Activated CD4-positive, CD25-positive, alpha-beta regulatory T cell treated with anti-CD3 and anti-CD28 coated beads, Interleukin-2, amount 50 U/mL, for 72 hours (primary cell): ENCODE data around the gene HSPB6.
"Not testable (repeated sequence)": the region's sequence is repeated elsewhere in the genome, so short reads cannot be mapped to it uniquely, and the experiment has no call there.

Source experiments
- DNase-seq: peaks from one replicate; pipeline ENCODE4 v3.0.0; 2021

Gene HSPB6

DNA sequence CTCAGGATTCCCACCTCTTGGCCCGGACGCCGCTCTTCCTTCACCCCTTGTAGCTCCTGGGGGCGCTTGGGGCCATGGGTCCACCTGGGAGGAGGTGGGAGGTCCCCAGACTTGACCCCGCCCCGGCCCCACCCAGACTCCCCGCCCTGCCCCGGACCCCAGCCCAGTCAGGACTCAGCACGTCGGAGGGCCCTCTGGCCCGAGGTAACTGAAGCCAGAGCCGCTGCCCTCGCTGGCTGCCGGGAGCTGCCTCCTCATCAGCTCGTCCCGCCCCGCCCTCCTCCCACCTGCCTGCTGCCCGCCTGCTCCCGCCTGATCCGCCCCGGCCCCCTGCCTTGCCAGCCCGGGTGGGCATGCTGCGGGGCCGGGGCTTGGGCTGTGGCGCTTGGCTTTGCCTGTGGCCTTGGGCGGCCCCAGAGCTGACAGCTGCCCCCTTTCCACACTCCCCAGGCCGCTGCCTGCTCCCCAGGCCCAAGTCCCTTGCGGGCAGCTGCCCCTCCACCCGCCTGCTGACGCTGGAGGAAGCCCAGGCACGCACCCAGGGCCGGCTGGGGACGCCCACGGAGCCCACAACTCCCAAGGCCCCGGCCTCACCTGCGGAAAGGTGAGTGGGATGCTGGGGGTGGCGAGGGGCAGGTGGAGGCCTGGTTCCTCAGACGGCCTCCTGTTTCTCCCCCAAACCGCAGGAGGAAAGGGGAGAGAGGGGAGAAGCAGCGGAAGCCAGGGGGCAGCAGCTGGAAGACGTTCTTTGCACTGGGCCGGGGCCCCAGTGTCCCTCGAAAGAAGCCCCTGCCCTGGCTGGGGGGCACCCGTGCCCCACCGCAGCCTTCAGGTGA, 27.9 kb upstream of the HSPB6 start:
- no peak for DNase-seq

DNA sequence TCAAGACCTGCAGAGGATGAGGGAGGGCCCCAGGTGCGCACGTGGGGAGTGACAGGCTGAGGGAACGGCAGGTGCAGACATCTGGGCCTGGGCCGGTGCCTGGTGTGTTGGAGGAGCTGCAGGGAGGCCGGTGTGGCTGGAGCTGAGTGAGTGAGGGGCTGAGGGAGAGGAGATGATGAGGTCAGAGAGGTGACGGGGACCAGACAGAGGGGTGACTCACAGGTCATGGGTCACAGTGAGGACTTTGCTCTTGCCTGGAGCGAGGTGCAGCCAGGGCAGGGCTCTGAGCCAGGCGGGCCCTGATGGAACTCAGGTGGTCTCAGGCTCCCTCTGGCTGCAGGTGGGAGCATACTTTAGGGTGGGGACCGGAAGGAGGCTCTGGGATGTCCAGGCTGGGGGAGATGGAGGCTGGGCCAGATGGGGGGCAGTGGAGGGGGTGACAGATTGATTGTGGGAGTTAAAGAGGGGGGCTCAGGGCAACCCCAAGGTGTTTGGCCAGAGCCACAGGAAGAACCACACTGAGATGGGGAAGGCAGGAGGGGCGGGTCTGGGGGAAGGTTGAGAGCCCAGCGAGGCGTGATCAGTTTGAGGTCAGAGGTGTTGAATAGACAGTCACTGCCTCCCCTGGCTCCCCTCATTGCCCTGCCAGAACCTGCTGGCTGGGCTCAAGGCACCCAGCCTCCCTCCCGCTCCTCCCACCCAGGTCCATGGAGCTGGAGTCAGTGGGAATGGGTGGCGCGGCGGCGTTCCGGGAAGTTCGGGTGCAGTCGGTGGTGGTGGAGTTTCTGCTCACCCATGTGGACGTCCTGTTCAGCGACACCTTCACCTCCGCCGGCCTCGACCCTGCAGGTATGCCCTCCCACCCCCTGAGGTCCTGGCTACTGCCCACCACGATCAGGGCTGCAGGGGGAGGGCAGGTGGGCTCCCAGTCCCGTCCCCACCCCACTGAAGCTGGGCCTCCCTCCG, 26.9 kb upstream of the HSPB6 start:
- DNase-seq: no peak

DNA sequence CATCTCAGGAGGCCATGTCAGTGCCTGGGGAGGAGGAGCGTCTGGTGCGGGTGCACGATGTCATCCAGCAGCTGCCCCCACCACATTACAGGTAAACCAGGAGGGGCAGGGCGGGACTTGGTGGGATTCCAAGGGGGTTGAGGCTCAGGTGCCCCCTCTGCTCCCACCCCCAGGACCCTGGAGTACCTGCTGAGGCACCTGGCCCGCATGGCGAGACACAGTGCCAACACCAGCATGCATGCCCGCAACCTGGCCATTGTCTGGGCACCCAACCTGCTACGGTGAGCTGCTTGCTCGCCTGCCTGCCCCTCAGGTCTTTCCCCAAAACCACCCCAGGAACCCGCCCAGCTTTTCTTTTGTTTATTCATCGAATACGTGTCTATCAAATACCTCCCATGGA, 25.8 kb upstream of the HSPB6 start:
- DNase-seq: no peak

- DNase-seq: no peak
These were observed 24.8 kb upstream of the HSPB6 start for GRCh38 chr19:35781650-35782049.

GRCh38 chr19:35780717-35781116, 23.9 kb upstream of the HSPB6 start:
- no peak for DNase-seq

DNA sequence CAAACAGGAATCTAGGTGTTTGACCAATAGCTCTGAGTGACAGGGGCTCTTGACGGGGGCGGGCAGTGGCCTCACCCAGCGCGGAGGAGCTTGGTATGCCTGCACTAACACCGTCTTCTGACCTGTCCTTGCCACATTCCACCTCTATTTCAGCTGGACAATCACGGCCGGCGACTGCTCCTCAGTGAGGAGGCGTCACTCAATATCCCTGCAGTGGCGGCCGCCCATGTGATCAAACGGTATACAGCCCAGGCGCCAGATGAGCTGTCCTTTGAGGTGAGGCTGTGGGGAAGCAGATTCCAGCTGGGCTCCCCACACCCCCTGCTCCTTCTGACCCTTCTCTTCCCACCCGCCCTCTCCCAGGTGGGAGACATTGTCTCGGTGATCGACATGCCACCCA, 23.2 kb upstream of the HSPB6 start:
- no peak for DNase-seq

GRCh38 chr19:35779033-35779432, 22.2 kb upstream of the HSPB6 start:
- no peak for DNase-seq

- no peak for DNase-seq
These were observed 21.1 kb upstream of the HSPB6 start for GRCh38 chr19:35777961-35778360.

- DNase-seq: no peak
These were observed 20.4 kb upstream of the HSPB6 start for GRCh38 chr19:35777086-35777841.

DNA sequence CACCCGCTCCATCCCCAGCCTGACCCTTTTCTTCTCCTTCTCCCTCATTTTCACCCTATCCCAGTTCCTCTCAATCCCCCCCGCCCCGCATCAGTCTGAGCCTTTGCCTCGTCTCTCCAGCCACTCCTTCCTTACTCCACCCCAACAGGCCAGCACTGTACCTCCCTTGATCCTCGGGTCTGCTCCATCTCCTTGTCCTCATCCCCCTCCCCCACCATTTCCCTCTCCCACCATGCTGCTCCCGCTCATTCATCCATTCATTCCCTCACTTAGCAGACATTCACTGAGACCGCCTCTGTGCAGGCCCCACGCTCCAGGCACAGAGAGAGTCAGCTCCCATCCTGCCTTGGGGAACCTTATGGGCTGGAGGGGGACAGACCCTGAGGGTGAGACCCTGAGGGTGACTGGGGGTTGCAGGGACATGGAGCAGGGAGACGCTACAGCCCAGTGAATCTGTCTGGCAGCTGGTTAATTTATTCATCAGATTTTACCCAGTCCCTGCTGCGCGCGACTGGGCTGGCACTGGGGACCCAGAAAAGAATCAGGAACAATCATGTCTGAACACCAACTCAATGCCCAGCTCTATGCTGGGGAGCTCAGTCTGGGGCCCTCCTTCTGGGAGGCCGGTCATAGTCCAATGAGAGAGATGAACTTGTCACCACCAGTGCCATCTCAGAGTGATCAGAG, 19.4 kb upstream of the HSPB6 start:
- no peak for DNase-seq

DNA sequence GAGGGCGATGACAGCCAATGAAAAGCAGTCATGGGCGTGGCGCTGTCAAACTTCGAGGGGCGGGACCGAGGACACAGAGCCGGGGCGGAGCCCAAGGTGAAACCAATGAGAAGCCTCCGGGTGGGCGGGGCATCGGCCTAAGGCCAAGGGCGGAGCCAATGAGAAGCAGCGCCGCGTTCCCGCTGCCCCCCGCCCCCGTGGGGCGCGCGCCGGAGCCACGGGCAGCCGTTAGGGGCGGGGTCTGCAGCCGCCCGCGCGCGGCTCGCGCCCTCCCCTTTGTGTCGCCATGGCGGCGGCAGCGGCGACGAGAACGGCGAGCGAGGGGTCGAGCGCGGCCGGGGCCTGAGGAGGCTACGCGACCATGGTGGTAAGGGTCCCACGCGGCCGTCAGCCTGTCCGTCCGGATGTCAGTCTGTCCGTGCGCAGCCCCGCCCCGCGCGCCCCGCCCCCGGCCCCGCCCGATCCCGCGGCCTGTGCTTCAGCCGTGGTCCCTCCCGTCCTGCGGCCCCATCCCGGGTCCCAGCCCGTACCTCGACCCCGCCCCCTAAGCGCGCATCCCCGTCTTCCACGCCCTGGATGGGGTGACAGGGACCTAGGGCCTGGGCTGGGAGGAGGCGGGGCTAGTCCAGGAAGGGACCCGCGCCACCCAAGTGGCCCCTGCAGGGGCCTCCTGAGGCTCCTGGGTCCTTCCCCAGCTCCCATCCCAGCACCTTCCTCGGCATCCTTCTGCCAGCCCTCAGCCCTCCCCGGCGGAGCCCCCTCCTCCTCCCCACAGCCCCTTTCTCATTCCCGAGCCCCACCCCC, 18.7 kb upstream of the HSPB6 start, which contains the start of gene ARHGAP33:
ARHGAP33 (plus strand) TSS at position 267 of the 804 bp plus-strand sequence; CDS start at position 362, 95 bp downstream.
- DNase-seq: peak; percentile 99

DNA sequence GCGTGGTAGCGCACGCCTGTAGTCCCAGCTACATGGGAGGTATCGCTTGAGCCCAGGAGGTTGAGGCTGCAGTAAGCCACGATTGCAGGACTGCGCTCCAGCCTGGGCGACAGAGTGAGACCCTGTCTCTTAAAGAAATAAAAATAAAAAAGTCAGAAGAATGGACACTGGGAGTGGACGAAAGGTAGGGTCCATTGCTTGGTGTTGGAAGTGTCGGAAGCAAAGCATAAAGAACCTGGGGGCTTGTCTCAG, 18.1 kb upstream of the HSPB6 start:
- no peak for DNase-seq

DNA sequence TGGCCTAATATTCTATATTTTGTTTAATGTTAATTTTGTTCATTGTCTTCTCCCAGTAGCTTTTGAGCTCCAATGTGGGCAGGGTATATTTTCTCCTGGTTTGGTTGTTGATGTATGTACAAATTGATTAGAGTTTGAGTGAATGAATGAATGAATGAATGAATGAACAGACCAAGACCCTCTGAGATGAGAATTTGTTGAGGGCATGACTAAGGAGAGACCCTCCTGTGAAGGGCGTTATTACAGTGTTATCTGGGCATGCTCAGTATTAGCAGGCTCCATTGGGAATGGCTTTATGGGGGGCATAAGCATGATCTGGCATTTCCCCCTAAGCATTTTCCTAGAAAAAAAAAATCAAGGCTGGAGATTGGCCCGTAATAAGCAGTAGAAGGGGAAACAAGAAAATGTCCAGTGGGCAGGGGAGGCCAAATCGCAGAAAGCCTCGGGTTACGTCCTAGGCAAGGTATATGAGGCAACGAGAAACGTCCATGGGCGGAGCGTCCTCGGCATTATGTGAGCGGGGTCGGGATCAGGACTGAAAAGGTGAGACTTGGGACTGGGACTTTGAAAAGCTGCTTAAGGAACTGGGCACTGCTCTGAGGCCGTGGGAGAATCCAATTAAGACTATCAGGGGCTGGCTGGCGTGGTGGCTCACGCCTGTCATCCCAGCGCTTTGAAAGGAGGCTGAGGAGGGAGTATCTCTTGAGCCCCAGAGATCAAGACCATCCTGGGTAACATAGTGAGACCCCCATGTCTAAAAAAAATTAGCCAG, 17.6 kb upstream of the HSPB6 start:
- DNase-seq: no peak

GRCh38 chr19:35773020-35773806, 16.4 kb upstream of the HSPB6 start:
- no peak for DNase-seq

- not testable (repeated sequence) for DNase-seq
These were observed 15.5 kb upstream of the HSPB6 start for GRCh38 chr19:35772362-35772761.

- DNase-seq: no peak
These were observed 11.2 kb upstream of the HSPB6 start for GRCh38 chr19:35768082-35768421.

- DNase-seq: no peak
These were observed 10.7 kb upstream of the HSPB6 start for GRCh38 chr19:35767288-35768081.

DNA sequence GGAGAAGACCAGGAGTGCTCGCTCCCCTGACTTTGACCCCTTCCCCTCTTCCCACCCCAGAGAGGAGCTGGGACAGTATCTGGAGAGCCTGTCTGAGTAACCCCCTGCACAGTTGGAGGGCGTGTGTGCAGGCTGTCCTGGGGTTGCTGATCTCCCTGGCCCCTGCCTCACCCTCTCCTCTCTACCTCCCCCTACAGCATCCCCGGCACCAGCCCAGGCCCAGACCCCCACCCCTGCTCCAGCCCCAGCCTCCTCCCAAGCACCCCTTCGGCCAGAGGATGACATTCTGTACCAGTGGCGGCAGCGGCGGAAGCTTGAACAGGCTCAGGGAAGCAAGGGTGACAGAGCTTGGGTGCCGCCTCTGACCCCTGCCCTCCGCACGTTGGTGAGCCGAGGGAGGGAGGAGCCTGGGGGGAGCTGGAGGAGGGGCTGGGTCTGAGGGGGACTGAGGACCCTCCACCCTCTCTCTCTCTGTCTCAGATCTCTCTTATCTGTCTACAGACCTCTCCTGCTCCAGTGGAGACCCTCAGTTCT, 9.8 kb upstream of the HSPB6 start:
- no peak for DNase-seq
